SK-N-MC (cell line): Measurements from ENCODE around the gene SLC9C1.

Source experiments
- EZH2 ChIP-seq: fragments of 200-600 bp; sonication (generic); IDR thresholded peaks from one replicate; pipeline ENCODE4 v1.6.1; 2017; ENCODE audit warnings: antibody characterized with exemption
- POLR2AphosphoS5 ChIP-seq: IDR thresholded peaks from 2 replicates; pipeline ENCODE4 v1.6.1; 2012; ENCODE audit warnings: mild to moderate bottlenecking, low read depth, low read length, borderline replicate concordance

DNA sequence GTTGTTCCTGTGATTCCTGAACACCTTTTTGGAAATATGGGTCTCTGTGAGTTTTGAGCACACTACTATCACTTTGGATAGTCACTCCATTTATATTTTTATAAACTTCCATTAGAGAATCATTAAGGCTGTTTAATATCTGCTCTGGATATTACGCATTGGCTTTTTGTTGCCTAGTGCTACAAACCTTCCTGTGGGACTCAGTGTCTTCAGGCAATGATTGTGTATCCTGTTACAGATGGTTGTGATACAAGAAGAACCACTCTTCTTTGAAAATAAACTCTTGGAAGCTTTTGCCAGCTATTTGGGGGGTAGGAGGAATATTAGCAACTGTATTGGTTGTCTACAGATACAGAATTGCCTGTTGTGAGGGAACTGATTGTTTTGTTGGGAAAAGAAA, 176.6 kb downstream of the SLC9C1 start:
- TF ChIP-seq POLR2AphosphoS5: no peak
- no peak for TF ChIP-seq EZH2
